IMR-90 (cell line): Measurements from ENCODE around the gene GNAO1. TPM values are rescaled to one million over a fixed set of nuclear protein-coding genes. Genes with fewer than 3 reads are reported as not detected.
A peak's percentile ranks its signal among the peaks of the same experiment; 100 is the strongest.

ENCODE experiments used
- ATAC-seq: fragments of 200-7000 bp; cut with Tn5 transposase; 2 replicates; pipeline ENCODE4 v1.9.1; 2020; ENCODE audit warnings: low read depth, mild to moderate bottlenecking, moderate library complexity
- BruUV-seq: library from RNA; stranded (reverse); fragments of 400-500 nt; replicated peaks from 2 replicates; lab custom pipeline; 2021; lab: Mats Ljungman, UMichigan
- CTCF ChIA-PET: fragments of 300-600 bp; formaldehyde crosslinking; extraction: SDS; loops from one replicate; lab custom pipeline; 2021; ENCODE audit warnings: antibody characterized with exemption; lab: Yijun Ruan, JAX
- POLR2A ChIA-PET: fragments of 300-600 bp; sonication (Branson Sonifier 250); formaldehyde crosslinking; loops from one replicate; lab custom pipeline; 2022; ENCODE audit warnings: antibody characterized with exemption; ENCODE audit not compliant: unreplicated experiment; lab: Charles Lee
- DNase-seq: peaks from one replicate; pipeline ENCODE4 v3.0.0; 2013
- H2AFZ ChIP-seq: replicated peaks from 2 replicates; pipeline ENCODE3; 2013; ENCODE audit warnings: low read length, mild to moderate bottlenecking; ENCODE audit not compliant: poor library complexity
- H2AK5ac ChIP-seq: 2 replicates; pipeline ENCODE4 v1.6.1; 2013; ENCODE audit warnings: low read depth, low read length, inconsistent platforms
- H2AK9ac ChIP-seq: replicated peaks from 2 replicates; pipeline ENCODE3; 2013; ENCODE audit warnings: mild to moderate bottlenecking, low read depth, low read length, moderate library complexity; ENCODE audit not compliant: poor library complexity
- H2BK120ac ChIP-seq: 2 replicates; pipeline ENCODE4 v1.6.1; 2013; ENCODE audit warnings: low read depth, low read length, inconsistent platforms
- H2BK15ac ChIP-seq: 3 replicates; pipeline ENCODE4 v1.6.1; 2013; ENCODE audit warnings: low read depth, low read length, inconsistent platforms
- H2BK20ac ChIP-seq: 2 replicates; pipeline ENCODE4 v1.6.1; 2013; ENCODE audit warnings: low read depth, mild to moderate bottlenecking, inconsistent platforms, low read length, moderate library complexity
- H2BK5ac ChIP-seq: 2 replicates; pipeline ENCODE4 v1.6.1; 2013; ENCODE audit warnings: mild to moderate bottlenecking, low read depth, low read length, inconsistent platforms; ENCODE audit not compliant: poor library complexity, severe bottlenecking
- H3K14ac ChIP-seq: replicated peaks from 2 replicates; pipeline ENCODE4 v1.6.1; 2013; ENCODE audit warnings: low read depth, low read length, inconsistent platforms
- H3K18ac ChIP-seq: 2 replicates; pipeline ENCODE4 v1.6.1; 2013; ENCODE audit warnings: low read depth, low read length, control low read depth
- H3K23ac ChIP-seq: 2 replicates; pipeline ENCODE4 v1.6.1; 2013; ENCODE audit warnings: low read depth, low read length, inconsistent platforms
- H3K27ac ChIP-seq: 2 replicates; pipeline ENCODE4 v1.5.1; 2013; ENCODE audit warnings: mild to moderate bottlenecking, control low read depth, low read length; ENCODE audit not compliant: insufficient read depth
- H3K27me3 ChIP-seq: 2 replicates; pipeline ENCODE4 v1.6.1; 2013; ENCODE audit warnings: low read length; ENCODE audit not compliant: control insufficient read depth, insufficient read depth
- H3K36me3 ChIP-seq: 2 replicates; pipeline ENCODE4 v1.6.1; 2013; ENCODE audit warnings: low read length, mixed read lengths; ENCODE audit not compliant: control insufficient read depth, insufficient read depth
- H3K4ac ChIP-seq: 2 replicates; pipeline ENCODE4 v1.6.1; 2013; ENCODE audit warnings: low read depth, low read length, inconsistent platforms
- H3K4me1 ChIP-seq: 2 replicates; pipeline ENCODE4 v1.6.1; 2013; ENCODE audit warnings: low read length, mixed read lengths; ENCODE audit not compliant: control insufficient read depth, insufficient read depth
- H3K4me2 ChIP-seq: 2 replicates; pipeline ENCODE4 v1.6.1; 2013; ENCODE audit warnings: low read depth, mild to moderate bottlenecking, control low read depth, low read length, moderate library complexity
- H3K4me3 ChIP-seq: 2 replicates; pipeline ENCODE4 v1.5.1; 2013; ENCODE audit warnings: low read depth, mild to moderate bottlenecking, control low read depth, low read length, moderate library complexity; ENCODE audit not compliant: insufficient read depth
- H3K56ac ChIP-seq: 2 replicates; pipeline ENCODE4 v1.6.1; 2013; ENCODE audit warnings: low read length, inconsistent platforms; ENCODE audit not compliant: insufficient read depth; ENCODE audit errors: extremely low read depth
- H3K79me1 ChIP-seq, 2 experiments: 2 replicates each; pipeline ENCODE4 v1.6.1; 2013; ENCODE audit warnings: low read length in 2 of 2, inconsistent platforms in 1 of 2, low read depth in 1 of 2
- H3K9ac ChIP-seq: 2 replicates; pipeline ENCODE4 v1.6.1; 2013; ENCODE audit warnings: low read depth, low read length, control low read depth
- H3K9me1 ChIP-seq: 2 replicates; pipeline ENCODE4 v1.6.1; 2013; ENCODE audit warnings: low read length, inconsistent platforms; ENCODE audit not compliant: insufficient read depth
- H3K9me3 ChIP-seq: 2 replicates; pipeline ENCODE4 v1.6.1; 2013; ENCODE audit warnings: low read length; ENCODE audit not compliant: control insufficient read depth, insufficient read depth
- H4K20me1 ChIP-seq: 2 replicates; pipeline ENCODE4 v1.6.1; 2013; ENCODE audit warnings: low read length, inconsistent platforms; ENCODE audit not compliant: insufficient read depth
- H4K5ac ChIP-seq: 2 replicates; pipeline ENCODE4 v1.6.1; 2013; ENCODE audit warnings: mild to moderate bottlenecking, low read depth, low read length, control low read depth
- H4K8ac ChIP-seq, 2 experiments: 2 replicates each; pipeline ENCODE4 v1.6.1; 2013; ENCODE audit warnings: low read depth in 2 of 2, low read length in 2 of 2, control low read depth in 1 of 2, inconsistent platforms in 1 of 2
- H4K91ac ChIP-seq: 2 replicates; pipeline ENCODE4 v1.6.1; 2013; ENCODE audit warnings: low read depth, low read length, inconsistent platforms; ENCODE audit not compliant: insufficient read depth
- NFE2L2 ChIP-seq: fragments of 150-350 bp; IDR thresholded peaks from 2 replicates; pipeline ENCODE4 v1.6.1; 2016; ENCODE audit warnings: low read depth, mild to moderate bottlenecking, low read length
- WGBS, 2 experiments: methylation state at CpG; one replicate each; pipeline versions ENCODE4 v1.1.5 to v1.1.7; 2013; ENCODE audit warnings: missing lambda C conversion rate in 2 of 2; ENCODE audit not compliant: insufficient read length in 1 of 2; ENCODE audit errors: extremely low coverage in 2 of 2; 5-methylcytosine and 5-hydroxymethylcytosine counted together
- dilution Hi-C: fragments of 300-500 bp; cut with HindIII; formaldehyde crosslinking; loops from one replicate; pipeline ENCODE4 v1.14.3; 2018; ENCODE audit warnings: low sequenced_read_pairs; ENCODE audit not compliant: unreplicated experiment
- in situ Hi-C: fragments of 300-500 bp; cut with MboI; formaldehyde crosslinking; loops from 3 replicates; pipeline ENCODE4 v1.14.3; 2019; ENCODE audit warnings: low sequenced_read_pairs, inconsistent platforms, mixed read lengths
- intact Hi-C: fragments of 100-400 bp; cut with micrococcal nuclease; formaldehyde crosslinking; loops from 2 replicates; pipeline ENCODE4 v1.10.0; 2022
- polyA plus RNA-seq, 3 experiments: library from polyadenylated mRNA; depleted of rRNA; stranded (reverse); fragments of >200 nt; gene quantifications; 2 replicates each; pipeline ENCODE4 v1.2.3, GENCODE V29; 2012; ENCODE audit warnings: low replicate concordance in 1 of 3
- total RNA-seq: library from RNA; depleted of rRNA; stranded (reverse); fragments of >200 nt; gene quantifications from 2 replicates; pipeline ENCODE4 v1.2.3, GENCODE V29; 2012

Gene GNAO1
- total and polyA plus RNA-seq, 2 of the 4 experiments (the other 2 are of a cell fraction) = under 0.01 to 0.07 TPM

DNA sequence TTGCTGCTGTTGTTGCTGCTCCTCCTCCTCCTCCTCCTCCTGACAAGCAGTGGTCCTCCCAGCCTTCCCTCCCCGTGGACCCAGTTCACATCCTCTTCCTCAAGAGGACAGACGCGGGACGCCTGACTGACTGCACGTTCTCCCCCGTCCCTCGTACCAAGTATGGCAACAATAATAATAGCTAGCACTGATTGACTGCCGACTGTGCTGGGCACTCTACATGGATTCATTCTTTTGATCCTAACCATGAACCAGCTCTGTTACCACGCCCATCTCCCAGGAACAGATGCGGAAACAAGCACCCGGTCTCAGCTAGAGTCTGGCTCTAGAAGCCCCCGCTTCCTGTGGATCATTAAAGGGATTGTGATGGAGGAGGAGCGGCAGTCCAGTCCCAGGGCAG, 78.0 kb downstream of the GNAO1 start:
- peak overlapping the region; percentile 24; the same call in 1 of the 2 replicates for H3K9ac ChIP-seq
- no peak; the same call in 1 of the 2 replicates for ATAC-seq
- peak overlapping the region; percentile 19; the same call in 1 of the 2 replicates for H3K27ac ChIP-seq
- POLR2A ChIA-PET = no interaction called here
- peak overlapping the region; percentile 73 for H2BK20ac ChIP-seq
- H3K36me3 ChIP-seq = no peaks in the 10 kb centered on the region
- H3K56ac ChIP-seq = peak overlapping the region; percentile 5; the same call in 1 of the 2 replicates
- H3K4ac ChIP-seq = peak overlapping the region; percentile 71
- H2AK9ac ChIP-seq = peak overlapping the region; percentile 65
- H3K79me1 ChIP-seq = no peaks in the 10 kb centered on the region
- H4K5ac ChIP-seq = peak overlapping the region; percentile 66
- H3K9me3 ChIP-seq = no peaks in the 10 kb centered on the region
- DNase-seq = no peak
- in situ Hi-C loops (no loop called here), dilution Hi-C loops (no loop called here), intact Hi-C loops (no loop called here)
- H2BK15ac ChIP-seq = peak overlapping the region; percentile 83; the same call in 2 of the 3 replicates
- peak overlapping the region; percentile 79 for H2BK120ac ChIP-seq
- no peak overlapping the region for H3K4me2 ChIP-seq
- CTCF ChIA-PET = interaction anchor here (0.9 kb wide), 1 partner anchor 49 kb away, joined by 3 read pairs; no protein-coding TSS in a partner anchor
- peak overlapping the region; percentile 67 for H3K18ac ChIP-seq
- no peak for TF ChIP-seq NFE2L2
- no TSS peak for BruUV-seq
- H4K20me1 ChIP-seq = no peaks in the 10 kb centered on the region
- H2AFZ ChIP-seq = peak overlapping the region; percentile 90
- no peak overlapping the region for H3K23ac ChIP-seq
- H3K4me1 ChIP-seq = peaks cover 11% of the 10 kb centered on the region
- peak overlapping the region; percentile 93 for H2AK5ac ChIP-seq
- H3K27me3 ChIP-seq = no peaks in the 10 kb centered on the region
- peak overlapping the region; percentile 59 for H2BK5ac ChIP-seq
- peak overlapping the region; percentile 82 for H3K14ac ChIP-seq
- H3K9me1 ChIP-seq = peaks cover 6% of the 10 kb centered on the region; the same call in 1 of the 2 replicates
- no peak overlapping the region for H3K4me3 ChIP-seq
- peak overlapping the region; percentile 91 for H4K91ac ChIP-seq
- H4K8ac ChIP-seq = peak overlapping the region; percentile 88 to 94
- WGBS, 2 experiments = 89% methylated on average over 5 of the region's 13 CpGs; no CpG with 5 or more reads in 1 of the 2 experiments
